SW480 (cell line): ENCODE results near the gene C16orf89.
"Not testable (repeated sequence)": the region's sequence is repeated elsewhere in the genome, so short reads cannot be mapped to it uniquely, and the experiment has no call there.

Experiments
- DNase-seq: peaks from one replicate; pipeline ENCODE4 v3.0.0-alpha.2; 2016; ENCODE audit warnings: low spot score

C16orf89 gene, protein sequence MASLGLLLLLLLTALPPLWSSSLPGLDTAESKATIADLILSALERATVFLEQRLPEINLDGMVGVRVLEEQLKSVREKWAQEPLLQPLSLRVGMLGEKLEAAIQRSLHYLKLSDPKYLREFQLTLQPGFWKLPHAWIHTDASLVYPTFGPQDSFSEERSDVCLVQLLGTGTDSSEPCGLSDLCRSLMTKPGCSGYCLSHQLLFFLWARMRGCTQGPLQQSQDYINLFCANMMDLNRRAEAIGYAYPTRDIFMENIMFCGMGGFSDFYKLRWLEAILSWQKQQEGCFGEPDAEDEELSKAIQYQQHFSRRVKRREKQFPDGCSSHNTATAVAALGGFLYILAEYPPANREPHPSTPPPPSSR

DNA sequence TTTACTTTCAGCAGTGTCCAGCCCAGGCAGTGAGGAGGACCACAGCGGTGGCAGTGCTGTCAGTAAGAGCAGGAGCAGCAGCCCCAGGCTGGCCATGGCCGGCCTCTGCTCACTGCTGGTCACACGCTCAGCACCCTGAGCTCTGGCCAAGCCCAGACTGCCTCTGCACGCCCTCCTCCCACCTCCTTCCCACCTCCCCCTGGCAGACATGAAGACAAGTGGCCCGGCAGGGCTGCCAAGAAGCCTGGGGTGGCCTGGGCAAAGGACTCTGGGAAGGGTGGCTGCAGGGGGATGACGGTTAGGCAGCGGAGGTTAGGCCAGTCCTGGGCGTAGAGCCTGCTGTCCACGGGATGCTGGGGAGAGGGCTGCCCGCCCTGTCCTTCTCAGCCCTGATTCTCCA, at the start of gene C16orf89:
TSS of gene C16orf89 (minus strand) at position 144 of the 400 bp plus-strand sequence. CDS start at position 96, 48 bp downstream.
- DNase-seq, result no peak

DNA sequence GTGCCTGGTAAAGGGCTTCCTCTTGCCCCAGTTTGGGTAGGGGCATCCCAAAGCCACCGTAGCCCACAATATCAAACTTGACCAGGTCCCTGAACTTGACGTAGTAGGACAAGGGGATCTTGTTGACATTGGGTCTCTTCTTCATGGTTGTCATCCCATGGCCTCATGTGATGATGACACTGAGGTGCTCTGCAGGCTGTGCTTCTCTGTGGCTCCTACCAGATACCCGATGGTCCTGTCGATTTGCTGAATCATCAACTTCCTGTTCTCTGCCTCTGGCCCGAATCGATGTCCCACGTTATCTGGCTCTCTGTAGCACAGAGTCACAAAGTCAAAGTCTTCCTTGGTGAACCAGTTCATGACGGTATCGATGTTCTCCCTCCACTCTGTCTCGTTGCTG, 45.2 kb upstream of the C16orf89 start:
- not testable (repeated sequence) for DNase-seq

DNA sequence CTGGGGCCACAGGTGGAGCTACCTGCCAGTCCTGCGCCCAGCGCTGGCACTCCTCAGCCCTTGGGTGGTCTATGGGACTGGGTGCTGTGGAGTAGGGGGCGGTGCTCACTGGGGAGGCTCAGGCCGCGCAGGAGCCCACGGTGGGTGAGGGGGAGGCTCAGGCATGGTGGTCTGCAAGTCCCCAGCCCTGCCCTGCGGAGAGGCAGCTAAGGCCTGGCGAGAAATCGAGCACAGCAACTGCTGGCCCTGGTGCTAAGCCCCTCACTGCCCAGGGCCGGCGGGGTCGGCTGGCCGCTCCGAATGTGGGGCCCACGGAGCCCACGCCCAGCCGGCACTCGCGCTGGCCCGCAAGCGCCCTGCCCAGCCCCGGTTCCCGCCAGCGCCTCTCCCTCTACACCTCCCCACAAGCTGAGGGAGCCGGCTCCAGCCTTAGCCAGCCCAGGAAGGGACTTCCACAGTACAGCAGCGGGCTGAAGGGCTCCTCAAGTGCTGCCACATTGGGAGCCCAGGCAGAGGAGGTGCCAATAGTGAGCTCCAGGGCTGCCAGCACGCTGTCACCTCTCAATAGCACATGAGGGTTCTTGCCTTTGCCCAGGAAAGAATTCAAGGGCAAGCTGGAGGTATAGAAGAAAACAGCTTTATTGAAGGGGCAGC, 42.9 kb upstream of the C16orf89 start:
- DNase-seq, result no peak

DNA sequence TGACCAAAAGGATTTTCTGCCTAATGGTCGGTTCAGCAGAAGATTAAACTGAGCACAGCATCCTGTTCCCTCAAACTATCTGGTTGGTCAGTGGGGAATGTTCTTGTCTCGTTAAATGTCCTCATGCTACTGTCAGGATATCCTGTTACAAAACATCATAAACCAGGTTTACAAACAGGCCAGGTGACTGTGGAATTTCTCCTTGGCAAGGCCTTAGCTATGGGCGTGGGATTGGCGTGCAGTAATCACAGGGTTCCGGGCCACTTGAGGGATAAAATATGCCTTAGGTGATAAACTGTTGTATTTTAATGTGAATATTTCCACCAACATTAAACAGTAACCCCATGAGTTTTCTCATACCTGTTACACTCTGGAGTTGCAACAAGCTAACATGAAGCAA, 39.3 kb upstream of the C16orf89 start:
- DNase-seq, result peak; percentile 14

DNA sequence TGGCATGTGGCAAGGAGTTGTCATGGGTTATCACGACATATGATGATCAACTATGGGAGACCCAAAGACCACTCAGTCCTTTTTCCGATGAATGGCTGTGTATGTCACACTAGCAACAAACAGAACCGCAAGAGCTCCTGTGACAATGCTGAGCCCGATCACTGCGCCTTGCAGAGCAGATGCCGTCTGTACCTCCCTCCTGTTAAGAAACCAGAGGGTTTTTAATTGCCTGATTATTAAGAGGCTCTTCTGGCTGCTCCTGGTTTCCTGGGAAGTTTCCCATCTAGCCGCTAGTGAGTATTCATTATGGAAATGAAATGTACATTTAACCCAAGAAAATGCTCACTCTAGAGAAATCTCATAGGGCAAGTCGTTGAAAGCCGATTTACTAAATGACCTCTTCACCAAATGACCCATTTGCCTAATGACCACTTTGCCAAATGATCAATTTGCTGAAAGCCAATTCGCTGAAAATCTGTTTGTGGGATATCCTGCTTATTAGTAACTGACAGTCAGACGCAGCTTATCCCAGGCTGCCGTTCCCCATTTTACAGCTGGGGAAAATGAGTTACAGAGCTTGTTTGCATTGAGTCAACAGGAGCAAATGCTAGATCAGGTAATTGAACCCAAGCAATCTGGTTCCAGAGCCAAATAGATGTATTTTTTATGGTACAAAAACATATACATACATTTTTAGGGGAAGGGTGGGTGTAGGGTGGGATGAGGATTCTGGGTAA, 37.7 kb upstream of the C16orf89 start:
- not testable (repeated sequence) for DNase-seq

DNA sequence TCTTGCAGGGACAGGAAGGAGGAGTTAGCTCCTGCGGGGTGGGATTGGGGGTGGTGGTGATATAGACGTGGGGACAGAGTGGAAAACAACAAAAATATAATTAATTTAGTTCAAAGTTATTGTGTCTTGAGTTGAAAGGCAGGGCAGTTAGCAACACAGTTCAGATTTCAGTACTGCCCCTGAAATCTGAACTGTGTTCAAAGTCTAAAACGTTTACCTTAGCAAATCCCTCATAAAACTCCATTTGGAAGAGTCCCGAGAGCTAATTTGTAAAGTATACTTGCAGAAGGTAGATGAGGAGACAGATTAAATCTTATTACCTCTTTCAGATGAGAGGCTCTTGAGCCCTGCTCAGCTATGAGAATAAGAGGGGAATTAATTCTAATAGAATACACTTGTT, 33.4 kb upstream of the C16orf89 start:
- not testable (repeated sequence) for DNase-seq

DNA sequence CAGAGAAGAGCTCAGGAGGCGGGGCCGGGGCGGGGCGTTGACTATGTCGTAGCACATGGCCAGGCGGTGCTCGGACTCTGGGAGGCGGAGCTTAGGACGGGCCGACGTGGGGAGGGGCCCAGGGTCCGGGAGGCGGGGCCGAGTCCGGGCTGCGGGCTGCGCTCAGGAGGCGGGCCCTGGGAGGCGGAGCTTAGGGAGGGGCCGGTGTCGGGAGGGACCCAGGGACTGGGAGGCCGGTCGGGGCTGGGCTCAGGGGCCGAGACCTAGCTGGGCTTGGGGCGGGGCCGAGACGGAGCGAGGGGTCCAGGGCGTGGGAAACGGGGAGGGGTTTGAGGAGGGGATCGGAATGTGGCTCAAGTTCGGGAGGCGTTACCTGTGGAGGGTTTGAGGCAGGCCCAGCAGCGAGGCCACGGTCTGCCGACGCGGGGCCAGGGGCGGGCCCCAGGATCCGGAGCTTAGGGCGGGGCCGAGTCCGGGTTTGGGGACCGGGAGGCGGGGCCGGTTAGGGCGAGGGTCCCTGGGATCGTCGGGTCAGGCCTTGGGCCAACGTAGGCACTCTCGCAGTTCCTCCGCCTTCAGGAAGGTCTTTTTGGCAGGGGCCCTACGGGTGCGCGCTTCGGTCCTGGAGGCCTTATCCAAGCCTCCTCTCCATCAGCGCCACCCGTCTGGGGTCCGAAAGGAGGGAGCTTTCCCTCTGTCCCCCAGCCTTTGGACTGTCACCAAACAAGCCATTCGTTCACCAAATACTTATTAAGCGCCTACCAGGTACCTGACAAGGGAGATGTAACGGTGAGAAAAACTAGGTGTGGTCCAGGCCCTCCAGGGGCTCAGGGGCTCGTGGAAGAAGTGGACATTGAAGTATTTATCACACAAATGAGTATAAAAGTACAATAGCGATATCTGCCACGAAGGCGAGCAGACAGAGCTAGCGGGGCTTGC, 32.7 kb upstream of the C16orf89 start:
- DNase-seq, result peak; percentile 34

DNA sequence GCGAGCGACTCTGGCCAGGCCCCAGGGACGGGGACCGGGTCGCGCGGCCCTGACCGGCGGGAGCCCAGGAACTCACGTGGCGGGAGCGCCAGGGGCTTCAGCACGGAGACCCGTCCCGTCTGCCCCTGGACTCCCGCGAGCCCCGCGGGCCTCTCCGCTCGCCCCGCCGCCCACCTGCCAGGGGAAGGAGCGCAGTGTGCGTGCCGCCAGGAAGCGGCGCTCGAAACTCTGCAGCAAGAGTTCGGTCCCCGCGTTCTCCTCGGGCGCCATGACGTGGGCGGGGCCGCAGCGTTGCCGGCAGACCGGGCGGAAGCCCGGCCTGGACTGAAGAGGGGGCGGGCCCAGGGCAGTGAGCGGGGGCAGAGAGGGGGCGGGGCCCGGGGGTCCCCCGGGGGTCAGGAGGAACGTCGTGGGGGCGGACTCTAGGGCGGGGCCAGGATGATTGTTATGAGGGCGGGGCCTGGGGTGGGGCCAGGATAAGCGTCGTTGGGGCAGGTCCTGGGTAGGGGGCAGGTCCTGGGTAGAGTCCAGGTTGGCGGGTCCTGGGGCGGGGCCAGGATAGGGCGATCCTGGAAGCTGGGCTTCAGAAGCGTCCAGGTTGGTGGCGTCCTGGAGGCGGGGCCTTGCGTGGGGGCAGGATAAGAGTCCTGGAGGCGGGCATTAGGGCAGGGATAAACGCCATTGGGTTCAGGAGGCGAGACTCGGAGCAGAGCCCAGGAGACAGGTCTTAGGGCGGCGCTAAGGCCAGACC, 31.9 kb upstream of the C16orf89 start, which contains the start of gene EEF2KMT:
TSS of gene EEF2KMT (minus strand) at position 326 of the 751 bp plus-strand sequence. CDS start at position 270, 56 bp downstream.
- DNase-seq, result peak; percentile 99

DNA sequence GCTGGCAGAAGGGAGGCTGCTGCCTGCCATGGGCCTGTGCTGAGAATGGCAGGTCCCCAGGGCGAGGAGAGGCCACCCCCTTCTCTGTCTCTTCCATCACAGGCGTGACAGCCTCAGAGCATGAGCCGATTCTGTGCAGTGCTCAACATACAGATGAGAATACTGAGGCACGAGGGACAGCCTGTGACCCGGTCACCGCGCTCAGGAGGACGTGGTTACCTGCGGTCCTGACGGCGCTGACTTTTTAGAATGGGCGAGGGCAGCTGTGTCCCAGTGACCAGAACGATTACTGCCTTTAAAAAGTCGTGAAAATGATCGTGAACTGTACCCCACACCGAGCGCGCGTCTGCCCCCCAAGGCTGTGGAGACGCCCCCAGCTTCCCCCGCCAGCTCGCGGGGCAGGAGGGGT, 31.3 kb upstream of the C16orf89 start:
- peak; percentile 32 for DNase-seq

DNA sequence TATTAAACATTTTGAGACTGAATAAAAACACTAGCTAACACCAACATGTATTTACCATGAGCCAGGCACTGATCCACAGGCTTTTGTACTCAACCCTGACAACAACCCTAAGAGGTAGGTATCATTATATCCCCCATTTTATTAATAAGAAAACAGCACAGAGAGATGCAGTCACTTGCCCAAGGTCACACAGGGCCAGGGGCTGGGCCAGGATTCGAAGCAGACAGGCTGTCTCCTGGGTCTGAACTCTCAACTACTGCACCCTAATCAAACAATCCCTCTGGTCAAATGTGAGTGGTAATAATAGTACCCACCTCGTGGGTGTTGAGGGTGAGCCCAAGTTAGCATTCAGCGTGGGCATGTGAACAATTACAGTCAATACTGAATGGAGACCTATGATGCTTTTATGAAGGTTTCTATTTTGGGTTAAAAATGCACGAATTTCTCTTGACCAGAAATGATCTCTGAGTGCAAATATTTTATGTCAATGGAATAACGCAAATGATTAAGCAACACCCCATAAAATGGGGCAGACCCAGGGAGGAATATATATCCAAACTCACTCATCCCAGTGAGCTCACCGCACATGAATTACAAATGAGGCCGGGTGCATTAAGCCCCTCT, 30.8 kb upstream of the C16orf89 start:
- DNase-seq, result not testable (repeated sequence)

DNA sequence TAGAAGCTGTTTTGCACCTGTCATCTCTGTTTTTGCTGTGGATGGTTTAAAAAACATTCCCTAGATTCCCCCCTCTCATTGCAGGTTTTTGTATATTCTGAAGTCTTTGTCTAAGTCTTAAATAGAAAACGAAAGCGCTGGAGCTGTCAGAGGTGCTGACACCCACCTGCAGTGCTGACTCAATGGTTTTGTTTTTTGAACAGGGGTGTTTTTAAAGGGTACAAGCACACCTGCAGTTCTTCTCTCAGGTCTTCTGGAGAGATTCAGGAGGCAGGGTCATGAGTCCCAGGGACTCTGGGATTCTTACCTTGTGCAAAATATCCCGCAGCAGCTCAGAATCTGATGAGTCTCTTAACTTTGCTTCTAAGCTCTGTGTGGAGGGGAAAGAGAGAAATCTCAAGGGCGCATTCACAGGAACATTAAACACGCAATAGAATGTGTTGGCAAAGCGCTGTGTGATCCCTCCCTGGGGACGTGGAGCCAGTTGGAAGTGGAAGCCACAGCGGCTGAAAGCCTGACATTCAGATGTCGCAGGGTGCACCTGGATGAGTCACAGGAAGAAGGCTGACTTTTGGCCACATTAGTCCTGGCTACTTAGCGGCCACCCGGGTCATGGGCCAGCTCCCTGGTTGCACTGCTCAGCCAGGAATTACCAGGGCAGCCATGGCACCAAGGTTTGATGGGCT, 29.5 kb upstream of the C16orf89 start:
- DNase-seq, result peak; percentile 19

DNA sequence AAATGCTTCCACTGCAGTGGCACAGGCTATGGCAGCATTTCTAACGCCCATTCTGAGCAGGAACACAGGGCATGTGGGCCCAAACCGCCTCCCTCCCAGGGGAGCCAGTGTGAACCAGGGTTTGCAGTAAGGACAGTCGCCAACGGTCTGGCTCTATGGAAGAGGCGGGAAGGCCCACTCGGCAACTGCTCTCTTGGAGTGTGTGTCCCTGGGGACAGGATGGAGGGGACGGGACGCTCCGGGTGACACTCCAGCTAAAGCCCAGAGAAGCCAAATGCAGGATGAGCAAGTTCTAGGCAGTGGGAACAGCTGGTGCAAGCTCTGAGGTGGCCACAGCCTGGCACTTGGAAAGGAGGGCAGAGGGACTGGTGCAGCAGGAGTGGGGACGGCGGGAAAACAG, 28.0 kb upstream of the C16orf89 start:
- not testable (repeated sequence) for DNase-seq

DNA sequence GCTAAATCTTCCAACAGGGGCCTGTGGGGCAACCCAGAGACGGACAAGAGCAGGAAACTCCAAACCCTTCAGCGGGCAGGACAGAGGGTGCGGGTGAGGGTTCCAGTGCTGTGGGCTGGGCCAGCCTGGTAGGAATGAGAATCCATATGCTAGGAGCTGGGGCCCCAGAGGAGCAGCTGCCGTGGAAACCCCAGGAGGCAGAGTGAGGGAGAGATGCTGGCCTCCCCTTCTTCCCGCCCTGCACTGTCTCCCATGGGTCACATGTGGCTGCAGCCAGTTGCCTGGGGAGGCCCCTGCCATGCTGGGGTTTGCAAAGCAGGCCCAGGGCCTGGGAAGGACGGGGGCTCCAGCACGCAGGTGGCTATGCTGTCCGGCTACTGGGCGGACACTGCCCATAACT, 27.3 kb upstream of the C16orf89 start:
- not testable (repeated sequence) for DNase-seq

DNA sequence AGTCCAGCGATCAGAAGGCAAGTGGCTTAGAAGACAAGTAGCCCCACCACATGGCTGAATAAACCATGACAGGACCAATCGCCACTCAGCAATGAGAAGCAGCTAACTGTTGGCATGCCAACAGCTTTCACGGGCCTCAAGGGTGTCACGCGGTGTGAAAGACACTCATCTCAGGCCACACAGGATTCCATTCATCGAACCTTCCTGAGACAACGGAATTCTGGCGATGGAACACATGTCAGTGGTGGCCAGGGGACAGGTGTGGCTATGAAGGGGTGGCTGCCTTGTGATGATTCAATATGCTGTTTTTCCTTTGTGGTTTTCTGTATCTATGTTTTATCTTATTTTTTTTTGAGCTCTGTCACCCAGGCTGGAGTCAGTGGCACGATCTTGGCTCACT, 24.8 kb upstream of the C16orf89 start:
- not testable (repeated sequence) for DNase-seq

DNA sequence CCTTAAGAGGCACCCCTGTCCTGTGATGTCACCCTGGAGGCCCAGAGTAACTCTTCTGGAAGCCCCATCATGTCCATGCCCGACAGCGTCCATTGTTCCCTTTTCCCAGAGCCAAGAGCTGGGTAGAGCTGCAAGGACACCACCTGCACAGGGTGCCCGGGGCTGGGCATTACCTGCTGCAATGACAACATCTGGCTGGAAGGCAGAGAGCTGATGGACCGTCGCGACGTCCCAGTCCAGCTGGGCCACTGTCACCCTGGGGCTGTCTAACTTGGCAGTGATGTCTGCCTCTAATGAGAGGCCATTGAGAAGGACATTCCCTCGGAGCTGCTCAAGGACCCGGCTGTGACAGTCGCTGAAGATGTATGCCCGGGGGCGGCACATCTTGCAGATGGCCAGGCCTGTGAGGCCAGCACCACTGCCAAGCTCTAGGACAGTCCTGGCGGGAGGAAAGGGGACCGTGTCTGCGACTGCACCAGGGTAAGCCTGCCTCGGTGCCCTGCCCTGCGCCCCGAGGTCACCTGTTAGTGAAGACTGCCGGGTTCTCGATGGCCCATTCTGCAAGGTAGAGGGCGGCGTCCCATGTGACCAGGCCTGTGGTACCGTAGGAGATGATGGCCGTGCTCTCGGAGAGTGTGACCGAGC, 24.3 kb upstream of the C16orf89 start:
- not testable (repeated sequence) for DNase-seq

DNA sequence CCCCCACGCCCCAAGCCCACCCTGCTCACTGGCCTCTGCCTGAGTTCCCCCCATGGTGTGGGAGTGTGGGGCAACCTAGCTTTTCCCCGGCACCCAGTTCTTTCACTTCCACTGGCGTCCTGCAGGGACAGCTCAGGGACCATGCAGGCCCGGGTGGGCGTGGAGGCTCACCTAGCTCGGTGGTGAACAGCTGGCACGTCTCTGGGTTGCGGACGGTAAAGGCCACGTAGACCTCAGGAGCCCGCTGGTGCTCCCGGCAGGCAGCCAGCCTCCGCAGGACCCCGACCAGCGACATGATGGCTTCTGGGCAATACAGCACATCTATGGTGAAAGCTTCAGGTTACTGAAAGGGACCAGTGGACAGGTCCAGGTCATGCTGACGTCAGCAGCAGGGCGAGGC, 23.2 kb upstream of the C16orf89 start:
- not testable (repeated sequence) for DNase-seq

DNA sequence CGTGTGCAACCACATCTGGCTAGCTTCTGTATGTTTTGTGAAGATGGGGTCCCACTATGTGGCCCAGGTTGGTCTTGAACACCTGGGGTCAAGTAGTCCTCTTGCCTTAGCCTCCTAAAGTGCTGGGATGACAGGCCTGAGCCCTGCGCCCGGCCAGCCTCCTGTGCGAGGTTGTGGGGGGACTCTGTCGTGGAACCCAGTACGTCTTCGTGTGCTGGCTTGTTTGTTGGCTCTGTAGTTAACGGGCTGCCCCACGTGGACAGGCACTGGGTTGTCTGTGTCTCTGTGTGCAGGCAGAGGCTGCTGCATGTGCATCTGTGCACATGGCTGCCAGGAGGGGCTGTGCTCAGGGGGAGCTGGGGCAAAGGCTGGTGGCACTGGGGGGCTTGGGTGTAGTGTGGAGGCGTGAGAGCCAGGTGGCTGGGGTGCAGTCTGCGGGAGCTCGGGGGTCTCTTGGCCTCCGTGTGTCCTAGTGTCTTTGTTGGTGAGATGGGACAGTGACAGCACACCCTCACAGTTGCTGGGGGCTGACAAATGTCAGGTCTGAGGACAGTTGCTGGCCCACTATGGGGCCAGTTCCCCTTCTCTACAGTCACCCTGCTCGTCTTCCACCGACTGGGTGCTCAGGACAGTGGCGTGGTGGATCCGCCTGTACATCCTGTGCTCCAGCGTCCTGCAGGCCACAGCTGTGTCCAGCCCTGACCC, 22.5 kb upstream of the C16orf89 start:
- DNase-seq, result not testable (repeated sequence)

DNA sequence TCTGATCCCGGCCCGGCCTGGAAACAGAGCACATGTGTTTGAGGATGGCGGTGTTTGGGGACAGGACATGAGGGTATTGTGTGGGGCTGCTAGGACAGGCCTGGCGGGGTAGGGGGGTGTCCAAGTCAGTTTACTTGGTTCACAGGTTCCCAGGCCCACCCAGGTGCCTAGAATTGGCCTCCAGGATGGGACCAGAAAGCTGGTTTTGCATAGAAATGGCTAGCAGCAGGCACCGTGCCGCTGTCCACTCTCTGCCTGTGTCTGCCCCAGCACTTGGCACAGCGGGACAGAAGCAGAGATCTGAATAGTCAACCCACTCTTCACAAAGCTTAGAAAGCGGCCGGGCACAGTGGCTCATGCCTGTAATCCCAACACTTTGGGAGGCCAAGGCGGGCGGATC, 20.0 kb upstream of the C16orf89 start:
- not testable (repeated sequence) for DNase-seq
